Omental fat pad (tissue), 4 donors: Measurements from ENCODE around the gene TDRD9. TPM values are rescaled to one million over a fixed set of nuclear protein-coding genes. Genes with fewer than 3 reads are reported as not detected.
A peak's percentile ranks its signal among the peaks of the same experiment; 100 is the strongest.

ENCODE experiments used
- ATAC-seq: fragments of 150-250 bp; one replicate; pipeline ENCODE4 v1.9.1; 2016; ENCODE audit warnings: mild to moderate bottlenecking, moderate library complexity; ENCODE audit not compliant: low FRiP score
- DNase-seq: peaks from one replicate; pipeline ENCODE4 v3.0.0-alpha.2; 2019; ENCODE audit warnings: low spot score
- CTCF ChIP-seq, 3 donors: fragments of 450-650 bp; IDR thresholded peaks; one replicate each; pipeline ENCODE4 v1.5.1; 2016 to 2017; ENCODE audit warnings: antibody characterized with exemption in 3 of 3, mild to moderate bottlenecking in 3 of 3, moderate library complexity in 2 of 3
- total RNA-seq, 4 donors: library from RNA; depleted of rRNA; stranded (reverse); fragments of >200 nt; gene quantifications; one replicate each; pipeline ENCODE4 v1.1.0, GENCODE V29; 2016

The TDRD9 gene
- total RNA-seq, 4 donors from 2014 or later = 0.28 to 8.0 (median 1.1) TPM

GRCh38 chr14:104091061-104091926 lies 163.0 kb downstream of the TDRD9 start:
- ATAC-seq (no peak), DNase-seq (no peak)
- no peak for TF ChIP-seq CTCF (IDR thresholded peaks at IDR 0.05)

DNA sequence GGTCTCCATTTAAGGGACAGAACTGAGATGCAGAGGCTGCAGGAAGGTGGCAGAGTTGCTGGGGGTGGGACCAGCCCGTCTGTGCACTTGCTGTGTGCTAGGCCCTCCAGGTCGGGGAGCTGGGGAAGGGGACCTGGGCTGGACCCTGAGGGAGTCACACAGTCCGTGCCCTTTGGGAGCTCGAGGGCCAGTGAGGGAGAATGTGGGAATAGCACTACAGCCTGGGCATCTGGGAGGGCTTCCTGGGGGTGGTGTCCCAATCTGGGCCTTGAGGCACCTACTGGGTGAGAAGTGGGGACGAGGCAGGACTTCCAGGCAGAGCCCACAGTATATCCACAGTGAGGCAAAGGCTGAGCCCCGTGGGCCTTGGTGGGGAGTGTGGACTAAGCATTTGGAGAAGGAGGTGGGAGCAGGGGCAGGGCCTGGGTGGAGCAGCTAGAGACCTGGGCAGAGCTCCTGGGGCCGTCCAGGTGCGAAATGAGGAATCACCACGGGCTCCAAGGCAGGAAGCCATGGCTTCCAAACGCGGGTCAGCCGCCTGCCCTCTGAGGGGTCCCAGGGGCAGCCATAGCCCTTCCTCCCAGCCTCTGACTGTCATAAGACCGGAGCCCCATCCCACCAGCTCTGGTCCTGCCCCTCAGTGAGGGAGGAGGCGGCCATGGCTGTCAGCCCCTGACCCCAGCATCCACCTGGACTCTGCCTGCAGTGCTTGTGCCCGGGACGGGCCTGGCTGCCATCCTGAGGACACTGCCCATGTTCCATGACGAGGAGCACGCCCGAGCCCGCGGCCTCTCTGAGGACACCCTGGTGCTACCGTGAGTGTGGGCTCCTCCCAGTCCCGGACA lies 163.9 kb downstream of the TDRD9 start:
- no peak for TF ChIP-seq CTCF (IDR thresholded peaks at IDR 0.05)
- ATAC-seq (no peak), DNase-seq (no peak)

GRCh38 chr14:104092931-104093365 lies 164.7 kb downstream of the TDRD9 start:
- no peak for TF ChIP-seq CTCF (IDR thresholded peaks at IDR 0.05)
- DNase-seq = no peak
- no peak for ATAC-seq

GRCh38 chr14:104093366-104094055 lies 165.3 kb downstream of the TDRD9 start:
- TF ChIP-seq CTCF (IDR thresholded peaks at IDR 0.05) = no peak
- ATAC-seq (no peak), DNase-seq (no peak)

DNA sequence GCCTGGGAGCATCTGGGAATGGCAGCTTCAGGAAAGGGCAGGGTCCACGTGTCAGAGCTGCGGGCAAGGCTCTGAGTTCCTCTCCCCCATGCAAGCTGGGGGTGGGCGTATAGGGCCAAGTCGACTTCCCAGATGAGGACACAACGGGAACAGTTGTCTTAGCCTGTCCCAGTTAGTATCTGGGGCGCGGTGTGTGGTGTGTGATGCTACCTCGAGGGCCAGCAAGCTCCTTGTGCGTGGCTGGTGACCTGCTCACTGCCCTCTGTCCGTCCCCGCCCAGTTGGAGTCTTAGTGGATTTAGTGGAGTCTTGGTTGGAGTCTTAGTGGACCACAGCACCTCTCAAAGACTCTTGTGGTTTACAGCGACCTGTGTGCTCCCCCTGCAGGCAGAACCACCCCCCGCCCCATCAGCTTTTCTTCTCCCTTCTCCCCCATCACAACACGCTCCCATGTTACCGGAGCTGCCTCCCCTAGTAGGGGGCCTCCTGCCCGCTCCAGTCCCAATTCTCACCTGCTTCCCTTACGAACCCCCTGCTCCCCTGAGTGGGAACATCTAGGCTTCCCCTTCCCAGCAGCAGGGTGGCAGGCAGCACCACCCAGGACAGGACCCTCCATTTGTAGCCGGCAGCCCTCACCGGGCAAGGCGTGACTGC lies 165.9 kb downstream of the TDRD9 start:
- TF ChIP-seq CTCF (IDR thresholded peaks at IDR 0.05) = no peak
- ATAC-seq (no peak), DNase-seq (no peak)

GRCh38 chr14:104094709-104095425 lies 166.6 kb downstream of the TDRD9 start:
- TF ChIP-seq CTCF (IDR thresholded peaks at IDR 0.05) = peak in 1 of 3 donors; percentile 44
- ATAC-seq (no peak), DNase-seq (peak; percentile 49)
